Keratinocyte (primary cell): Measurements from ENCODE around the gene TMPRSS3. TPM values are rescaled to one million over a fixed set of nuclear protein-coding genes. Genes with fewer than 3 reads are reported as not detected.

Source experiments
- DNase-seq: peaks from one replicate; pipeline ENCODE4 v3.0.0-alpha.2; 2011; ENCODE audit warnings: low read depth, missing footprints, low spot score
- FAIRE-seq: peaks from 2 replicates; lab custom pipeline; 2011; peaks lifted over from hg19 to GRCh38; lab: Jason Lieb, UNC
- H2AFZ ChIP-seq: 2 replicates; pipeline ENCODE4 v1.6.0; 2012; ENCODE audit warnings: low read length, control low read depth, inconsistent platforms; ENCODE audit not compliant: control insufficient read depth
- H3K27ac ChIP-seq: 2 replicates; pipeline ENCODE4 v1.5.1; 2011; ENCODE audit warnings: low read length; ENCODE audit not compliant: control insufficient read depth, insufficient read depth
- H3K27me3 ChIP-seq: 3 replicates; pipeline ENCODE4 v1.6.0; 2011; ENCODE audit warnings: low read length; ENCODE audit not compliant: control insufficient read depth, insufficient read depth; ENCODE audit errors: extremely low read depth
- H3K36me3 ChIP-seq, 2 experiments: 2 replicates in 1 of 2; 3 replicates in 1 of 2; pipeline ENCODE4 v1.5.1; 2011; ENCODE audit warnings: low read length in 2 of 2, mild to moderate bottlenecking in 1 of 2; ENCODE audit not compliant: control insufficient read depth in 2 of 2, insufficient read depth in 2 of 2; ENCODE audit errors: extremely low read depth in 1 of 2
- H3K4me1 ChIP-seq: 3 replicates; pipeline ENCODE4 v1.5.1; 2011; ENCODE audit warnings: low read length; ENCODE audit not compliant: control insufficient read depth, insufficient read depth; ENCODE audit errors: extremely low read depth
- H3K4me2 ChIP-seq: 3 replicates; pipeline ENCODE4 v1.6.0; 2011; ENCODE audit warnings: low read depth, low read length; ENCODE audit not compliant: control insufficient read depth, insufficient read depth; ENCODE audit errors: extremely low read depth
- H3K4me3 ChIP-seq, 3 experiments: fragments of 200-600 bp in 1 of 3; sonication (generic) in 1 of 3; 2 replicates in 2 of 3; 3 replicates in 1 of 3; pipeline ENCODE4 v1.5.1; 2011 to 2016; ENCODE audit warnings: low read length in 3 of 3, mild to moderate bottlenecking in 3 of 3, control low read depth in 2 of 3, inconsistent platforms in 1 of 3, low read depth in 1 of 3, mixed read lengths in 1 of 3, mixed run types in 1 of 3, moderate library complexity in 1 of 3; ENCODE audit not compliant: control insufficient read depth in 2 of 3, insufficient read depth in 2 of 3; ENCODE audit errors: extremely low read depth in 1 of 3
- H3K79me2 ChIP-seq: 2 replicates; pipeline ENCODE4 v1.6.0; 2012; ENCODE audit warnings: low read length; ENCODE audit not compliant: control insufficient read depth, insufficient read depth
- H3K9ac ChIP-seq: 3 replicates; pipeline ENCODE4 v1.6.0; 2011; ENCODE audit warnings: low read length; ENCODE audit not compliant: control insufficient read depth, insufficient read depth; ENCODE audit errors: extremely low read depth
- H3K9me1 ChIP-seq: 3 replicates; pipeline ENCODE4 v1.6.0; 2011; ENCODE audit warnings: low read length; ENCODE audit not compliant: control insufficient read depth, insufficient read depth; ENCODE audit errors: extremely low read depth
- H3K9me3 ChIP-seq: 2 replicates; pipeline ENCODE4 v1.5.1; 2012; ENCODE audit warnings: low read depth, low read length; ENCODE audit not compliant: control insufficient read depth
- H4K20me1 ChIP-seq: 3 replicates; pipeline ENCODE4 v1.6.0; 2011; ENCODE audit warnings: low read length; ENCODE audit not compliant: control insufficient read depth, insufficient read depth; ENCODE audit errors: extremely low read depth
- CTCF ChIP-seq, 3 experiments: IDR thresholded peaks in 1 of 3; conservative IDR thresholded peaks in 1 of 3; optimal IDR thresholded peaks in 1 of 3; 2 replicates in 2 of 3; 3 replicates in 1 of 3; pipeline versions ENCODE3 to v1.5.1; 2011; ENCODE audit warnings: low read length in 3 of 3, mild to moderate bottlenecking in 3 of 3, moderate library complexity in 2 of 3, control low read depth in 1 of 3, inconsistent platforms in 1 of 3; ENCODE audit not compliant: insufficient read depth in 2 of 3; ENCODE audit errors: extremely low read depth in 1 of 3
- EZH2 ChIP-seq: IDR thresholded peaks from one replicate; pipeline ENCODE4 v1.6.1; 2012; ENCODE audit warnings: inconsistent platforms, mild to moderate bottlenecking, low read length, moderate library complexity
- dilution Hi-C: fragments of 300-500 bp; cut with MboI; formaldehyde crosslinking; loops from one replicate; pipeline ENCODE4 v1.7.0; 2020; ENCODE audit warnings: low sequenced_read_pairs; ENCODE audit not compliant: extremely low pct_ligation_motif_present
- polyA plus RNA-seq, 5 experiments: library from polyadenylated mRNA; depleted of rRNA in 3 of 5; stranded (reverse) in 3 of 5; stranded (forward) in 1 of 5; unstranded in 1 of 5; fragments of >200 nt; gene quantifications; 1 replicate in 1 of 5; 2 replicates in 3 of 5; 3 replicates in 1 of 5; pipeline versions ENCODE4 v1.2.1 to v1.2.3, GENCODE V29; 2011 to 2012; ENCODE audit warnings: missing spikeins in 2 of 5, low read depth in 1 of 5, low replicate concordance in 1 of 5

The TMPRSS3 gene
- polyA plus RNA-seq, 1 donor (not counting 4 experiments of a cell fraction or from before 2014, with no cell fraction given) = not detected

- H4K20me1 ChIP-seq = no peaks in the 10 kb centered on the region
- no peaks in the 10 kb centered on the region for H3K9me1 ChIP-seq
- H3K27me3 ChIP-seq = no peaks in the 10 kb centered on the region
- H3K4me2 ChIP-seq = no peak overlapping the region
- FAIRE-seq (no peak), DNase-seq (no peak)
- dilution Hi-C loops = no loop called here
- no peak for TF ChIP-seq CTCF (optimal IDR thresholded peaks at IDR 0.05 in 1 of 3, IDR thresholded peaks at IDR 0.05 in 1 of 3, conservative IDR thresholded peaks at IDR 0.05 in 1 of 3; ENCODE audit: extremely low read depth in 1 of 3, insufficient read depth in 2 of 3, low read length in 3 of 3)
- no peak for TF ChIP-seq EZH2
- no peaks in the 10 kb centered on the region for H3K79me2 ChIP-seq
- no peak overlapping the region for H3K27ac ChIP-seq
- no peak overlapping the region for H3K9ac ChIP-seq
- no peak overlapping the region for H2AFZ ChIP-seq
- no peaks in the 10 kb centered on the region for H3K4me1 ChIP-seq
- H3K9me3 ChIP-seq = no peaks in the 10 kb centered on the region
- no peak overlapping the region for H3K4me3 ChIP-seq
- no peaks in the 10 kb centered on the region for H3K36me3 ChIP-seq
Observed at GRCh38 chr21:42384989-42385388, 10.9 kb downstream of the TMPRSS3 start.

- TF ChIP-seq EZH2 (no peak), CTCF (optimal IDR thresholded peaks at IDR 0.05 in 1 of 3, IDR thresholded peaks at IDR 0.05 in 1 of 3, conservative IDR thresholded peaks at IDR 0.05 in 1 of 3; ENCODE audit: extremely low read depth in 1 of 3, insufficient read depth in 2 of 3, low read length in 3 of 3) (no peak)
- FAIRE-seq (no peak), DNase-seq (no peak)
- H3K79me2 ChIP-seq = no peaks in the 10 kb centered on the region
- H3K27me3 ChIP-seq = no peaks in the 10 kb centered on the region
- H3K9me1 ChIP-seq = no peaks in the 10 kb centered on the region
- H3K4me1 ChIP-seq = no peaks in the 10 kb centered on the region
- no peak overlapping the region for H3K9ac ChIP-seq
- H4K20me1 ChIP-seq = no peaks in the 10 kb centered on the region
- H3K4me3 ChIP-seq = no peak overlapping the region
- H3K9me3 ChIP-seq = no peaks in the 10 kb centered on the region
- H3K4me2 ChIP-seq = no peak overlapping the region
- no peak overlapping the region for H2AFZ ChIP-seq
- dilution Hi-C loops = no loop called here
- H3K36me3 ChIP-seq = no peaks in the 10 kb centered on the region
- no peak overlapping the region for H3K27ac ChIP-seq
Observed at GRCh38 chr21:42384156-42384945, 11.5 kb downstream of the TMPRSS3 start.
